Neural crest cell (in vitro differentiated cells): ENCODE results near the gene SF3A1. TPM values are rescaled to one million over a fixed set of nuclear protein-coding genes. Genes with fewer than 3 reads are reported as not detected.
A peak's percentile ranks its signal among the peaks of the same experiment; 100 is the strongest.
"Not testable (repeated sequence)": the region's sequence is repeated elsewhere in the genome, so short reads cannot be mapped to it uniquely, and the experiment has no call there.

Experiments used
- DNase-seq: peaks from one replicate; pipeline ENCODE4 v3.0.0; 2021; ENCODE audit warnings: low read depth, mixed read lengths, low spot score
- H3K27ac Mint-ChIP-seq: one replicate; pipeline ENCODE4 v1.8.0; 2021; ENCODE audit warnings: mild to moderate bottlenecking, mixed read lengths; ENCODE audit not compliant: unreplicated experiment
- H3K27me3 Mint-ChIP-seq: 2 replicates; pipeline ENCODE4 v1.8.0; 2021; ENCODE audit warnings: low read depth, mild to moderate bottlenecking, mixed read lengths
- H3K36me3 Mint-ChIP-seq: 2 replicates; pipeline ENCODE4 v1.8.0; 2021; ENCODE audit warnings: low read depth, mild to moderate bottlenecking, mixed read lengths
- H3K4me1 Mint-ChIP-seq: 2 replicates; pipeline ENCODE4 v1.8.0; 2021; ENCODE audit warnings: mixed read lengths
- H3K4me3 Mint-ChIP-seq: one replicate; pipeline ENCODE4 v1.8.0; 2021; ENCODE audit warnings: mild to moderate bottlenecking, mixed read lengths
- H3K9me3 Mint-ChIP-seq: 2 replicates; pipeline ENCODE4 v1.8.0; 2021; ENCODE audit warnings: mixed read lengths
- CTCF ChIP-seq: fragments of 200-600 bp; sonication (generic); conservative IDR thresholded peaks from 2 replicates; pipeline ENCODE4 v1.5.0; 2021; ENCODE audit warnings: antibody characterized with exemption, mild to moderate bottlenecking
- long read RNA-seq: library from polyadenylated mRNA; unstranded; transcript quantifications from one replicate; pipeline ENCODE4 v2.0.0, GENCODE V29; 2020
- total RNA-seq: library from RNA; stranded (reverse); gene quantifications from 2 replicates; pipeline ENCODE4 v1.2.1, GENCODE V29; 2021

The SF3A1 gene, protein sequence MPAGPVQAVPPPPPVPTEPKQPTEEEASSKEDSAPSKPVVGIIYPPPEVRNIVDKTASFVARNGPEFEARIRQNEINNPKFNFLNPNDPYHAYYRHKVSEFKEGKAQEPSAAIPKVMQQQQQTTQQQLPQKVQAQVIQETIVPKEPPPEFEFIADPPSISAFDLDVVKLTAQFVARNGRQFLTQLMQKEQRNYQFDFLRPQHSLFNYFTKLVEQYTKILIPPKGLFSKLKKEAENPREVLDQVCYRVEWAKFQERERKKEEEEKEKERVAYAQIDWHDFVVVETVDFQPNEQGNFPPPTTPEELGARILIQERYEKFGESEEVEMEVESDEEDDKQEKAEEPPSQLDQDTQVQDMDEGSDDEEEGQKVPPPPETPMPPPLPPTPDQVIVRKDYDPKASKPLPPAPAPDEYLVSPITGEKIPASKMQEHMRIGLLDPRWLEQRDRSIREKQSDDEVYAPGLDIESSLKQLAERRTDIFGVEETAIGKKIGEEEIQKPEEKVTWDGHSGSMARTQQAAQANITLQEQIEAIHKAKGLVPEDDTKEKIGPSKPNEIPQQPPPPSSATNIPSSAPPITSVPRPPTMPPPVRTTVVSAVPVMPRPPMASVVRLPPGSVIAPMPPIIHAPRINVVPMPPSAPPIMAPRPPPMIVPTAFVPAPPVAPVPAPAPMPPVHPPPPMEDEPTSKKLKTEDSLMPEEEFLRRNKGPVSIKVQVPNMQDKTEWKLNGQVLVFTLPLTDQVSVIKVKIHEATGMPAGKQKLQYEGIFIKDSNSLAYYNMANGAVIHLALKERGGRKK
- 252 and 265 TPM in 2 replicates for total RNA-seq
- long read RNA-seq, partial matches to known transcripts: 11 of 11 reads
- long read RNA-seq, other reads (novel, unspliced or antisense): 0 of 11 reads

GRCh38 chr22:30356449-30357235 is at the start of gene SF3A1, which contains the start of gene CCDC157:
TSS of gene SF3A1 (minus strand) at chr22:30356894. CDS start at chr22:30356792, 102 bp downstream.
TSS of gene CCDC157 (plus strand) at chr22:30357007. CDS start at chr22:30366001, 8,994 bp downstream.
- Mint-ChIP-seq H3K36me3 (peaks cover 2% of the 10 kb centered on the region), H3K27me3 (no peaks in the 10 kb centered on the region), H3K4me1 (peaks cover 40% of the 10 kb centered on the region), H3K27ac (peak within 1 kb of the TSS; percentile 98), H3K9me3 (no peaks in the 10 kb centered on the region), H3K4me3 (peak within 1 kb of the TSS; percentile 99)
- TF ChIP-seq CTCF: no peak
- peak; percentile 83 for DNase-seq

- H3K9me3 Mint-ChIP-seq: no peaks in the 10 kb centered on the region
- no peak for DNase-seq
- no peak for TF ChIP-seq CTCF
- peaks cover 2% of the 10 kb centered on the region for H3K36me3 Mint-ChIP-seq
- no peak overlapping the region for H3K4me3 Mint-ChIP-seq
- H3K27me3 Mint-ChIP-seq: no peaks in the 10 kb centered on the region
- H3K27ac Mint-ChIP-seq: no peak overlapping the region
- H3K4me1 Mint-ChIP-seq: peaks cover 23% of the 10 kb centered on the region
Measured at GRCh38 chr22:30406400-30406799, 49.7 kb upstream of the SF3A1 start.

DNA sequence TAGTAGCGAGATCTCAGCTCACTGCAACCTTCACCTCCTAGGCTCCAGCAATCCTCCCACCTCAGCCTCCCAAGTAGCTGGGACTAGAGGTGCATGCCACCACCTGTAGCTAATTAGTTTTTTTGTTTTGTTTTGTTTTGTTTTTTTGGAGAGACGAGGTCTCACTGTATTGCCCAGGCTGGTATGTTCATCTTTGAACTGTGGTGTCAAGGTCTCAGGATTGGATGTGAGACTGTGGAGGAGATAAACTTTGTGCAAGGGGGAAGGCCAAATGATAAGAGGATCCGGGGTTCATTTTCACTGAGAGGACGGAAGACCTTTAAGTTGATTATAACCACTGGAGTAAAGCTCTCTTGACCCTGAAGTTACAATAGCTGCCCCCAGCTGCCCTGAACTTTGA is 49.0 kb upstream of the SF3A1 start:
- TF ChIP-seq CTCF: no peak
- no peak for DNase-seq
- no peak overlapping the region for H3K4me3 Mint-ChIP-seq
- peaks cover 23% of the 10 kb centered on the region for H3K4me1 Mint-ChIP-seq
- H3K9me3 Mint-ChIP-seq: no peaks in the 10 kb centered on the region
- peaks cover 2% of the 10 kb centered on the region for H3K36me3 Mint-ChIP-seq
- no peak overlapping the region for H3K27ac Mint-ChIP-seq
- no peaks in the 10 kb centered on the region for H3K27me3 Mint-ChIP-seq

DNA sequence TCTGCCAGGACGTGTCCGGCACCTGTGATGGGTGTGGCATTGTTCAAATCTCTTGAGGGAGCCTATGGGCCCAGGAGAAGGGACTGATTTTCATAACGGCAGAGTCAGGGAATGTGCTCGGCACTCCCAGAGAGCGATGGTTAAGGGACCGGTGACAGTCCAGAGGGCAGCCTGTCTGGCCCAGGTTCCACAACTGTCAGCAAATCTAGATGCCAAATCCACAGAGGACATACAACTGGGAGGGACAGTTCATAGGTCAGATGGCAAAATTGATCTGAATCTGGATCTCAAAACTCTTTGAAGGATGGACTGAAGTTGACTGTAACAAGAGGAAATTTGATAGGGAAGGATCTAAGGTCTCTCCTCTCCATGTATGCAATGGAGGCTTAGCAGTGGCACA is 47.6 kb upstream of the SF3A1 start:
- Mint-ChIP-seq H3K27me3 (no peaks in the 10 kb centered on the region), H3K36me3 (peaks cover 2% of the 10 kb centered on the region), H3K4me1 (peaks cover 23% of the 10 kb centered on the region), H3K9me3 (no peaks in the 10 kb centered on the region), H3K4me3 (no peak overlapping the region), H3K27ac (peak overlapping the region; percentile 54)
- no peak for DNase-seq
- TF ChIP-seq CTCF: no peak

- H3K4me1 Mint-ChIP-seq: peaks cover 38% of the 10 kb centered on the region
- not testable (repeated sequence) for H3K4me3 Mint-ChIP-seq, H3K27me3 Mint-ChIP-seq, DNase-seq, H3K9me3 Mint-ChIP-seq, H3K36me3 Mint-ChIP-seq, H3K27ac Mint-ChIP-seq
Measured at GRCh38 chr22:30402766-30403104, 46.0 kb upstream of the SF3A1 start.
